Measurements from ENCODE around the gene CXCL3. TPM values are rescaled to one million over a fixed set of nuclear protein-coding genes. Genes with fewer than 3 reads are reported as not detected.

Gene CXCL3
- total RNA-seq, 1 donor from 2014 or later, result 0.30 TPM

DNA sequence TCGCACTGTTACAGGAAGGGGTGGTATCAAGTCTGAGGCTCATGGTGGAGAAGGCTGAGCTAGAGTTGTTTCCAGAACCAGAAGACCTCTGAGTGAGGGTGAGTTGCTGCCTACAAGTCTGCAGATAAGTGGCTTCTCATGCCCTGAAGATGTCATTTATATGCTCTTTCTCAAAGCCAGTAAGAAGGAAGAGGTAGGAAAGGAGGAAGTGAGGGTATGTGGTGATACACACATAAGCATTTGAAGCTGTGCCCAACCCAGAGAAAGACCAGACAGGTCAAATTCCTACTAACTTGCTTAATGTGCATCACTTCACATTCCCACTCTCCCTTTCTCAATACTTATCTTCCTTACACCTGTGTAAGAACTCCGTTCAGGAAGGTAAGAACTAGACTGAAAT lies 50.4 kb downstream of the CXCL3 start, which contains the start of gene PPBP:
Gene PPBP (minus strand): TSS at position 130 of the 400 bp plus-strand sequence. CDS start 87 bp downstream, at position 43.
- Histone ChIP-seq H3K4me3 (no peak within 1 kb of the TSS), H3K27ac (replicated peaks) (no peak within 1 kb of the TSS), H3K4me1 (no peaks in the 10 kb centered on the region), H3K36me3 (no peaks in the 10 kb centered on the region), H3K9me3 (replicated peaks) (no peaks in the 10 kb centered on the region), H3K27me3 (ENCODE audit: low read depth) (peaks cover 9% of the 10 kb centered on the region)
- intact Hi-C loops (cut with micrococcal nuclease), result no loop called here
- no peak for DNase-seq
- TF ChIP-seq, protein P1, sequence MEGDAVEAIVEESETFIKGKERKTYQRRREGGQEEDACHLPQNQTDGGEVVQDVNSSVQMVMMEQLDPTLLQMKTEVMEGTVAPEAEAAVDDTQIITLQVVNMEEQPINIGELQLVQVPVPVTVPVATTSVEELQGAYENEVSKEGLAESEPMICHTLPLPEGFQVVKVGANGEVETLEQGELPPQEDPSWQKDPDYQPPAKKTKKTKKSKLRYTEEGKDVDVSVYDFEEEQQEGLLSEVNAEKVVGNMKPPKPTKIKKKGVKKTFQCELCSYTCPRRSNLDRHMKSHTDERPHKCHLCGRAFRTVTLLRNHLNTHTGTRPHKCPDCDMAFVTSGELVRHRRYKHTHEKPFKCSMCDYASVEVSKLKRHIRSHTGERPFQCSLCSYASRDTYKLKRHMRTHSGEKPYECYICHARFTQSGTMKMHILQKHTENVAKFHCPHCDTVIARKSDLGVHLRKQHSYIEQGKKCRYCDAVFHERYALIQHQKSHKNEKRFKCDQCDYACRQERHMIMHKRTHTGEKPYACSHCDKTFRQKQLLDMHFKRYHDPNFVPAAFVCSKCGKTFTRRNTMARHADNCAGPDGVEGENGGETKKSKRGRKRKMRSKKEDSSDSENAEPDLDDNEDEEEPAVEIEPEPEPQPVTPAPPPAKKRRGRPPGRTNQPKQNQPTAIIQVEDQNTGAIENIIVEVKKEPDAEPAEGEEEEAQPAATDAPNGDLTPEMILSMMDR (IDR thresholded peaks at IDR 0.05; ENCODE audit: borderline replicate concordance), result no peak

Other genes with a start within 250 kb of the CXCL3 start
- gene CXCL6, start 202.0 kb downstream of the CXCL3 start, total RNA-seq, result not detected
- gene PF4V1, start 185.4 kb downstream of the CXCL3 start, total RNA-seq, result not detected
- gene CXCL1, start 169.3 kb downstream of the CXCL3 start, total RNA-seq, result 0.55 TPM
- 0.49 TPM for gene PF4, start 56.7 kb downstream of the CXCL3 start, total RNA-seq
- gene PPBP, start 50.5 kb downstream of the CXCL3 start, total RNA-seq, result 1.2 TPM
- gene CXCL5, start 40.0 kb downstream of the CXCL3 start, total RNA-seq, result not detected
- 11.3 TPM for gene CXCL2, start 60.5 kb upstream of the CXCL3 start, total RNA-seq
- gene MTHFD2L, start 119.4 kb upstream of the CXCL3 start, total RNA-seq, result 13.8 TPM

Measured in left ventricle myocardium inferior (tissue), 1 donor.